IMR-90 (cell line): ENCODE results near the gene DRICH1. TPM values are rescaled to one million over a fixed set of nuclear protein-coding genes. Genes with fewer than 3 reads are reported as not detected.

ENCODE experiments used
- ATAC-seq: fragments of 200-7000 bp; cut with Tn5 transposase; 2 replicates; pipeline ENCODE4 v1.9.1; 2020; ENCODE audit warnings: low read depth, mild to moderate bottlenecking, moderate library complexity
- BruUV-seq: library from RNA; stranded (reverse); fragments of 400-500 nt; replicated peaks from 2 replicates; lab custom pipeline; 2021; lab: Mats Ljungman, UMichigan
- CTCF ChIA-PET: fragments of 300-600 bp; formaldehyde crosslinking; extraction: SDS; loops from one replicate; lab custom pipeline; 2021; ENCODE audit warnings: antibody characterized with exemption; lab: Yijun Ruan, JAX
- POLR2A ChIA-PET: fragments of 300-600 bp; sonication (Branson Sonifier 250); formaldehyde crosslinking; loops from one replicate; lab custom pipeline; 2022; ENCODE audit warnings: antibody characterized with exemption; ENCODE audit not compliant: unreplicated experiment; lab: Charles Lee
- DNase-seq: peaks from one replicate; pipeline ENCODE4 v3.0.0; 2013
- H2AFZ ChIP-seq: replicated peaks from 2 replicates; pipeline ENCODE3; 2013; ENCODE audit warnings: low read length, mild to moderate bottlenecking; ENCODE audit not compliant: poor library complexity
- H2AK5ac ChIP-seq: 2 replicates; pipeline ENCODE4 v1.6.1; 2013; ENCODE audit warnings: low read depth, low read length, inconsistent platforms
- H2AK9ac ChIP-seq: replicated peaks from 2 replicates; pipeline ENCODE3; 2013; ENCODE audit warnings: mild to moderate bottlenecking, low read depth, low read length, moderate library complexity; ENCODE audit not compliant: poor library complexity
- H2BK120ac ChIP-seq: 2 replicates; pipeline ENCODE4 v1.6.1; 2013; ENCODE audit warnings: low read depth, low read length, inconsistent platforms
- H2BK15ac ChIP-seq: 3 replicates; pipeline ENCODE4 v1.6.1; 2013; ENCODE audit warnings: low read depth, low read length, inconsistent platforms
- H2BK20ac ChIP-seq: 2 replicates; pipeline ENCODE4 v1.6.1; 2013; ENCODE audit warnings: low read depth, mild to moderate bottlenecking, inconsistent platforms, low read length, moderate library complexity
- H2BK5ac ChIP-seq: 2 replicates; pipeline ENCODE4 v1.6.1; 2013; ENCODE audit warnings: mild to moderate bottlenecking, low read depth, low read length, inconsistent platforms; ENCODE audit not compliant: poor library complexity, severe bottlenecking
- H3K14ac ChIP-seq: replicated peaks from 2 replicates; pipeline ENCODE4 v1.6.1; 2013; ENCODE audit warnings: low read depth, low read length, inconsistent platforms
- H3K18ac ChIP-seq: 2 replicates; pipeline ENCODE4 v1.6.1; 2013; ENCODE audit warnings: low read depth, low read length, control low read depth
- H3K23ac ChIP-seq: 2 replicates; pipeline ENCODE4 v1.6.1; 2013; ENCODE audit warnings: low read depth, low read length, inconsistent platforms
- H3K27ac ChIP-seq: 2 replicates; pipeline ENCODE4 v1.5.1; 2013; ENCODE audit warnings: mild to moderate bottlenecking, control low read depth, low read length; ENCODE audit not compliant: insufficient read depth
- H3K27me3 ChIP-seq: 2 replicates; pipeline ENCODE4 v1.6.1; 2013; ENCODE audit warnings: low read length; ENCODE audit not compliant: control insufficient read depth, insufficient read depth
- H3K36me3 ChIP-seq: 2 replicates; pipeline ENCODE4 v1.6.1; 2013; ENCODE audit warnings: low read length, mixed read lengths; ENCODE audit not compliant: control insufficient read depth, insufficient read depth
- H3K4ac ChIP-seq: 2 replicates; pipeline ENCODE4 v1.6.1; 2013; ENCODE audit warnings: low read depth, low read length, inconsistent platforms
- H3K4me1 ChIP-seq: 2 replicates; pipeline ENCODE4 v1.6.1; 2013; ENCODE audit warnings: low read length, mixed read lengths; ENCODE audit not compliant: control insufficient read depth, insufficient read depth
- H3K4me2 ChIP-seq: 2 replicates; pipeline ENCODE4 v1.6.1; 2013; ENCODE audit warnings: low read depth, mild to moderate bottlenecking, control low read depth, low read length, moderate library complexity
- H3K4me3 ChIP-seq: 2 replicates; pipeline ENCODE4 v1.5.1; 2013; ENCODE audit warnings: low read depth, mild to moderate bottlenecking, control low read depth, low read length, moderate library complexity; ENCODE audit not compliant: insufficient read depth
- H3K56ac ChIP-seq: 2 replicates; pipeline ENCODE4 v1.6.1; 2013; ENCODE audit warnings: low read length, inconsistent platforms; ENCODE audit not compliant: insufficient read depth; ENCODE audit errors: extremely low read depth
- H3K79me1 ChIP-seq, 2 experiments: 2 replicates each; pipeline ENCODE4 v1.6.1; 2013; ENCODE audit warnings: low read length in 2 of 2, inconsistent platforms in 1 of 2, low read depth in 1 of 2
- H3K9ac ChIP-seq: 2 replicates; pipeline ENCODE4 v1.6.1; 2013; ENCODE audit warnings: low read depth, low read length, control low read depth
- H3K9me1 ChIP-seq: 2 replicates; pipeline ENCODE4 v1.6.1; 2013; ENCODE audit warnings: low read length, inconsistent platforms; ENCODE audit not compliant: insufficient read depth
- H3K9me3 ChIP-seq: 2 replicates; pipeline ENCODE4 v1.6.1; 2013; ENCODE audit warnings: low read length; ENCODE audit not compliant: control insufficient read depth, insufficient read depth
- H4K20me1 ChIP-seq: 2 replicates; pipeline ENCODE4 v1.6.1; 2013; ENCODE audit warnings: low read length, inconsistent platforms; ENCODE audit not compliant: insufficient read depth
- H4K5ac ChIP-seq: 2 replicates; pipeline ENCODE4 v1.6.1; 2013; ENCODE audit warnings: mild to moderate bottlenecking, low read depth, low read length, control low read depth
- H4K8ac ChIP-seq, 2 experiments: 2 replicates each; pipeline ENCODE4 v1.6.1; 2013; ENCODE audit warnings: low read depth in 2 of 2, low read length in 2 of 2, control low read depth in 1 of 2, inconsistent platforms in 1 of 2
- H4K91ac ChIP-seq: 2 replicates; pipeline ENCODE4 v1.6.1; 2013; ENCODE audit warnings: low read depth, low read length, inconsistent platforms; ENCODE audit not compliant: insufficient read depth
- BHLHE40 ChIP-seq: fragments of 150-350 bp; IDR thresholded peaks from 2 replicates; pipeline ENCODE4 v1.6.1; 2016; ENCODE audit warnings: mild to moderate bottlenecking, low read depth, low read length
- CEBPB ChIP-seq: IDR thresholded peaks from 2 replicates; pipeline ENCODE4 v1.6.1; 2012; ENCODE audit warnings: low read depth, low read length, improper control_type of control experiment
- FOS ChIP-seq: fragments of 150-350 bp; IDR thresholded peaks from 2 replicates; pipeline ENCODE4 v1.6.1; 2016; ENCODE audit warnings: low read depth, low read length
- MAFK ChIP-seq: IDR thresholded peaks from 2 replicates; pipeline ENCODE4 v1.6.1; 2012; ENCODE audit warnings: low read depth, low read length, improper control_type of control experiment
- MAZ ChIP-seq: IDR thresholded peaks from 2 replicates; pipeline ENCODE4 v1.6.1; 2012; ENCODE audit warnings: low read depth, mild to moderate bottlenecking, low read length, improper control_type of control experiment, moderate library complexity, borderline replicate concordance
- MXI1 ChIP-seq: IDR thresholded peaks from 2 replicates; pipeline ENCODE4 v1.6.1; 2012; ENCODE audit warnings: low read depth, mild to moderate bottlenecking, low read length, moderate library complexity, borderline replicate concordance
- WGBS, 2 experiments: methylation state at CpG; one replicate each; pipeline versions ENCODE4 v1.1.5 to v1.1.7; 2013; ENCODE audit warnings: missing lambda C conversion rate in 2 of 2; ENCODE audit not compliant: insufficient read length in 1 of 2; ENCODE audit errors: extremely low coverage in 2 of 2; 5-methylcytosine and 5-hydroxymethylcytosine counted together
- dilution Hi-C: fragments of 300-500 bp; cut with HindIII; formaldehyde crosslinking; loops from one replicate; pipeline ENCODE4 v1.14.3; 2018; ENCODE audit warnings: low sequenced_read_pairs; ENCODE audit not compliant: unreplicated experiment
- in situ Hi-C: fragments of 300-500 bp; cut with MboI; formaldehyde crosslinking; loops from 3 replicates; pipeline ENCODE4 v1.14.3; 2019; ENCODE audit warnings: low sequenced_read_pairs, inconsistent platforms, mixed read lengths
- intact Hi-C: fragments of 100-400 bp; cut with micrococcal nuclease; formaldehyde crosslinking; loops from 2 replicates; pipeline ENCODE4 v1.10.0; 2022
- polyA plus RNA-seq, 3 experiments: library from polyadenylated mRNA; depleted of rRNA; stranded (reverse); fragments of >200 nt; gene quantifications; 2 replicates each; pipeline ENCODE4 v1.2.3, GENCODE V29; 2012; ENCODE audit warnings: low replicate concordance in 1 of 3
- total RNA-seq: library from RNA; depleted of rRNA; stranded (reverse); fragments of >200 nt; gene quantifications from 2 replicates; pipeline ENCODE4 v1.2.3, GENCODE V29; 2012
- TF ChIP-seq, protein P1 (sequence below): conservative IDR thresholded peaks from 2 replicates; pipeline ENCODE4 v1.5.1; 2012; ENCODE audit warnings: mild to moderate bottlenecking, low read depth, low read length, improper control_type of control experiment

Gene DRICH1
- total and polyA plus RNA-seq, 2 of the 4 experiments (the other 2 are of a cell fraction): 0.14 TPM; not detected in 1

GRCh38 chr22:23566705-23567475 lies 65.2 kb downstream of the DRICH1 start:
- no peak overlapping the region for H2BK120ac ChIP-seq
- no peak overlapping the region for H3K4me3 ChIP-seq
- no peak overlapping the region for H4K5ac ChIP-seq
- H3K56ac ChIP-seq: no peak overlapping the region
- no peak for DNase-seq
- H3K9me1 ChIP-seq: no peaks in the 10 kb centered on the region
- no TSS peak for BruUV-seq
- ChIA-PET POLR2A (no interaction called here), CTCF (no interaction called here)
- no peaks in the 10 kb centered on the region for H3K36me3 ChIP-seq
- no peak overlapping the region for H2BK15ac ChIP-seq
- H3K9ac ChIP-seq: no peak overlapping the region
- H3K27me3 ChIP-seq: peaks cover 46% of the 10 kb centered on the region
- no peak overlapping the region for H3K23ac ChIP-seq
- dilution Hi-C loops (no loop called here), intact Hi-C loops (no loop called here), in situ Hi-C loops (no loop called here)
- H3K14ac ChIP-seq: no peak overlapping the region
- TF ChIP-seq, protein P1, sequence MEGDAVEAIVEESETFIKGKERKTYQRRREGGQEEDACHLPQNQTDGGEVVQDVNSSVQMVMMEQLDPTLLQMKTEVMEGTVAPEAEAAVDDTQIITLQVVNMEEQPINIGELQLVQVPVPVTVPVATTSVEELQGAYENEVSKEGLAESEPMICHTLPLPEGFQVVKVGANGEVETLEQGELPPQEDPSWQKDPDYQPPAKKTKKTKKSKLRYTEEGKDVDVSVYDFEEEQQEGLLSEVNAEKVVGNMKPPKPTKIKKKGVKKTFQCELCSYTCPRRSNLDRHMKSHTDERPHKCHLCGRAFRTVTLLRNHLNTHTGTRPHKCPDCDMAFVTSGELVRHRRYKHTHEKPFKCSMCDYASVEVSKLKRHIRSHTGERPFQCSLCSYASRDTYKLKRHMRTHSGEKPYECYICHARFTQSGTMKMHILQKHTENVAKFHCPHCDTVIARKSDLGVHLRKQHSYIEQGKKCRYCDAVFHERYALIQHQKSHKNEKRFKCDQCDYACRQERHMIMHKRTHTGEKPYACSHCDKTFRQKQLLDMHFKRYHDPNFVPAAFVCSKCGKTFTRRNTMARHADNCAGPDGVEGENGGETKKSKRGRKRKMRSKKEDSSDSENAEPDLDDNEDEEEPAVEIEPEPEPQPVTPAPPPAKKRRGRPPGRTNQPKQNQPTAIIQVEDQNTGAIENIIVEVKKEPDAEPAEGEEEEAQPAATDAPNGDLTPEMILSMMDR: no peak
- TF ChIP-seq MAFK (no peak), BHLHE40 (no peak), FOS (no peak), MXI1 (no peak), MAZ (no peak), CEBPB (no peak)
- no peak overlapping the region for H2BK5ac ChIP-seq
- H2BK20ac ChIP-seq: no peak overlapping the region
- no peak overlapping the region for H2AK5ac ChIP-seq
- H3K4ac ChIP-seq: no peak overlapping the region
- no peaks in the 10 kb centered on the region for H3K79me1 ChIP-seq
- no peaks in the 10 kb centered on the region for H3K9me3 ChIP-seq
- no peak for ATAC-seq
- H2AK9ac ChIP-seq: no peak overlapping the region
- H2AFZ ChIP-seq: no peak overlapping the region
- H3K27ac ChIP-seq: no peak overlapping the region
- H3K18ac ChIP-seq: no peak overlapping the region
- no peaks in the 10 kb centered on the region for H4K20me1 ChIP-seq
- H3K4me1 ChIP-seq: no peaks in the 10 kb centered on the region
- H3K4me2 ChIP-seq: no peak overlapping the region
- 93% methylated on average over 5 of the region's 37 CpGs; no CpG with 5 or more reads in 1 of the 2 experiments for WGBS, 2 experiments
- H4K8ac ChIP-seq: no peak overlapping the region
- H4K91ac ChIP-seq: no peak overlapping the region
